Pancreas (tissue), 10 donors: ENCODE data around the gene CNTFR. TPM values are rescaled to one million over a fixed set of nuclear protein-coding genes. Genes with fewer than 3 reads are reported as not detected.

Experiments used
- ATAC-seq, 4 donors: fragments of 200-7000 bp; cut with Tn5 transposase; one replicate each; pipeline versions ENCODE4 v1.8.0 to v1.9.1; 2020; ENCODE audit warnings: mild to moderate bottlenecking in 4 of 4, moderate library complexity in 4 of 4
- DNase-seq, 6 donors: peaks; one replicate each; pipeline ENCODE4 v3.0.0-alpha.2; 2020
- FAIRE-seq: peaks from 2 replicates; lab custom pipeline; 2012; peaks lifted over from hg19 to GRCh38; lab: Jason Lieb, UNC
- H3K27ac ChIP-seq, 4 donors: fragments of 200-600 bp; sonication (generic); 1 replicate in 3 of 4; 2 replicates in 1 of 4; pipeline versions ENCODE4 v1.5.0 to v1.8.0; 2020
- H3K27me3 ChIP-seq, 4 donors: fragments of 200-600 bp; one replicate each; pipeline ENCODE4 v1.8.0; 2021
- H3K36me3 ChIP-seq, 3 donors: fragments of 200-600 bp; sonication (generic) in 1 of 3; one replicate each; pipeline versions ENCODE4 v1.5.0 to v1.8.0; 2020 to 2021
- H3K4me1 ChIP-seq, 3 donors: fragments of 200-600 bp; one replicate each; pipeline ENCODE4 v1.8.0; 2021
- H3K4me3 ChIP-seq, 4 donors: fragments of 200-600 bp; sonication (generic) in 2 of 4; one replicate each; pipeline versions ENCODE4 v1.5.0 to v1.8.0; 2020 to 2021
- H3K9me3 ChIP-seq, 4 donors: fragments of 200-600 bp; one replicate each; pipeline ENCODE4 v1.8.0; 2021
- CTCF ChIP-seq, 4 donors: fragments of 200-600 bp; sonication (generic) in 3 of 4; IDR thresholded peaks; one replicate each; pipeline versions ENCODE4 v1.5.0 to v1.8.0; 2021; ENCODE audit warnings: antibody characterized with exemption in 4 of 4
- WGBS, 2 donors: extraction: QIAGEN DNeasy Blood & Tissue Kit; methylation state at CpG; one replicate each; pipeline ENCODE4 v1.1.7; 2013; 5-methylcytosine and 5-hydroxymethylcytosine counted together
- intact Hi-C, 3 donors: fragments of 100-400 bp; cut with DNase I; formaldehyde crosslinking; loops; one replicate each; pipeline versions ENCODE4 v1.11.1 to v1.14.2; 2022
- polyA plus RNA-seq, 2 donors: library from polyadenylated mRNA; stranded (reverse); fragments of 200-250 nt; gene quantifications; one replicate each; pipeline ENCODE4 v1.2.3, GENCODE V29; 2013
- total RNA-seq, 6 donors: library from RNA; stranded (reverse); fragmentation: NEBNext Ultra II Directional in 4 of 6; extraction: Animal tissue kit (Norgen Biotek cat#: 25700) in 4 of 6; gene quantifications; one replicate each; pipeline versions ENCODE4 v1.2.1 to v1.2.4, GENCODE V29; 2021 to 2023
- donor health status: healthy with polysubstance abuse.
- donor health status: DM: no; HTN: no; CAD: no; lungs with moderate emphysema.
- donor health status: DM: no; HTN: no; CAD: no.
- donor health status: control.
- donor health status: control.
- donor health status: Bipolar disorder and iron deficiency.
- donor health status: DM: yes; HTN: yes; CAD: no.
- donor health status: DM: no; HTN: no; CAD: no.
- donor health status: DM: no; HTN: no; CAD: no.
- donor health status: DM: yes; HTN: yes; CAD: no.

CNTFR gene
- total and polyA plus RNA-seq, 8 donors, result 0.12 to 2.6 (median 0.87) TPM; not detected in 1

GRCh38 chr9:34553511-34554021 lies 36.0 kb downstream of the CNTFR start:
- intact Hi-C loops, result loop anchor here in 1 of 3 donors (5.0 kb wide), 1 partner anchor 39 kb away; no protein-coding TSS in a partner anchor
- H3K4me1 ChIP-seq, result no peaks in the 10 kb centered on the region
- no peak overlapping the region for H3K27ac ChIP-seq
- TF ChIP-seq CTCF (IDR thresholded peaks at IDR 0.05), result no peak
- H3K4me3 ChIP-seq, result no peak overlapping the region
- DNase-seq (peak in 2 of 6 donors; percentile 45 to 49), FAIRE-seq (no peak), ATAC-seq (no peak)
- no peaks in the 10 kb centered on the region for H3K27me3 ChIP-seq
- no peaks in the 10 kb centered on the region for H3K9me3 ChIP-seq
- WGBS, 2 donors, result 80 to 84% methylated on average over 18 of the region's 18 CpGs
- H3K36me3 ChIP-seq, result no peaks in the 10 kb centered on the region

GRCh38 chr9:34552986-34553385 lies 36.5 kb downstream of the CNTFR start:
- no peak overlapping the region for H3K27ac ChIP-seq
- intact Hi-C loops, result loop anchor here in 1 of 3 donors (5.0 kb wide), 1 partner anchor 39 kb away; no protein-coding TSS in a partner anchor
- no peaks in the 10 kb centered on the region for H3K36me3 ChIP-seq
- ATAC-seq, result no peak
- WGBS, 2 donors, result 90 to 96% methylated on average over 2 of the region's 2 CpGs
- no peaks in the 10 kb centered on the region for H3K4me1 ChIP-seq
- peak in 1 of 6 donors; percentile 25 for DNase-seq
- no peak for TF ChIP-seq CTCF (IDR thresholded peaks at IDR 0.05)
- no peak for FAIRE-seq
- H3K9me3 ChIP-seq, result no peaks in the 10 kb centered on the region
- no peak overlapping the region for H3K4me3 ChIP-seq
- no peaks in the 10 kb centered on the region for H3K27me3 ChIP-seq

- WGBS, 2 donors, result 81 to 88% methylated on average over 13 of the region's 13 CpGs
Measured at GRCh38 chr9:34552606-34552981, 36.9 kb downstream of the CNTFR start.

GRCh38 chr9:34551751-34552605 lies 37.5 kb downstream of the CNTFR start:
- no peak for TF ChIP-seq CTCF (IDR thresholded peaks at IDR 0.05)
- WGBS, 2 donors, result 79 to 88% methylated on average over 20 of the region's 20 CpGs
- no peaks in the 10 kb centered on the region for H3K4me1 ChIP-seq
- intact Hi-C loops, result loop anchor here in 1 of 3 donors (5.0 kb wide), 1 partner anchor 40 kb away; no protein-coding TSS in a partner anchor
- DNase-seq (peak in 2 of 6 donors; percentile 38 to 54), ATAC-seq (no peak), FAIRE-seq (no peak)
- no peak overlapping the region for H3K4me3 ChIP-seq
- no peaks in the 10 kb centered on the region for H3K9me3 ChIP-seq
- H3K27me3 ChIP-seq, result no peaks in the 10 kb centered on the region
- H3K36me3 ChIP-seq, result no peaks in the 10 kb centered on the region
- no peak overlapping the region for H3K27ac ChIP-seq

More at GRCh38 chr9:34552606-34552981, 36.9 kb downstream of the CNTFR start:
- no peak for TF ChIP-seq CTCF (IDR thresholded peaks at IDR 0.05)
- Histone ChIP-seq H3K27me3 (no peaks in the 10 kb centered on the region), H3K4me3 (no peak overlapping the region), H3K27ac (no peak overlapping the region), H3K9me3 (no peaks in the 10 kb centered on the region), H3K4me1 (no peaks in the 10 kb centered on the region), H3K36me3 (no peaks in the 10 kb centered on the region)
- FAIRE-seq (no peak), DNase-seq (peak in 2 of 6 donors; percentile 38 to 48), ATAC-seq (no peak)
- intact Hi-C loops, result loop anchor here in 1 of 3 donors (5.0 kb wide), 1 partner anchor 40 kb away; no protein-coding TSS in a partner anchor
